HepG2 (cell line): ENCODE data around the gene MAN2A1. TPM values are rescaled to one million over a fixed set of nuclear protein-coding genes. Genes with fewer than 3 reads are reported as not detected.

Source experiments
- ATAC-seq: fragments of 200-7000 bp; cut with Tn5 transposase; 3 replicates; pipeline ENCODE4 v1.9.1; 2020; ENCODE audit warnings: mild to moderate bottlenecking, moderate library complexity
- BruUV-seq: library from RNA; stranded (reverse); fragments of 400-500 nt; replicated peaks from 2 replicates; lab custom pipeline; 2021; lab: Mats Ljungman, UMichigan
- CTCF ChIA-PET: fragments of 300-600 bp; formaldehyde crosslinking; extraction: SDS; loops from one replicate; lab custom pipeline; 2021; ENCODE audit warnings: low total read pairs, inconsistent platforms, low intra/inter-chr PET ratio; lab: Yijun Ruan, JAX
- POLR2A ChIA-PET: fragments of 350-600 bp; sonication (Branson Sonifier 250); formaldehyde crosslinking; loops from one replicate; lab custom pipeline; 2020; ENCODE audit warnings: antibody characterized with exemption, inconsistent platforms; lab: Yijun Ruan, JAX
- DNase-seq: peaks from one replicate; pipeline ENCODE4 v3.0.0-alpha.2; 2015; ENCODE audit warnings: low spot score
- FAIRE-seq: peaks from 3 replicates; lab custom pipeline; 2011; peaks lifted over from hg19 to GRCh38; lab: Jason Lieb, UNC
- H2AFZ ChIP-seq: one replicate; pipeline ENCODE4 v1.6.1; 2011; ENCODE audit warnings: low read length, inconsistent platforms
- H3K27ac ChIP-seq: fragments of 300-600 bp; 3 replicates; pipeline ENCODE4 v1.8.0; 2011; ENCODE audit warnings: mixed run types, mild to moderate bottlenecking, mixed read lengths, low read length, inconsistent platforms; ENCODE audit not compliant: insufficient read depth; ENCODE audit errors: extremely low read length
- H3K27me3 ChIP-seq, 2 experiments: fragments of 200-600 bp in 1 of 2; 2 replicates in 1 of 2; 3 replicates in 1 of 2; pipeline versions ENCODE4 v1.6.0 to v1.8.0; 2011; ENCODE audit warnings: low read length in 2 of 2, mild to moderate bottlenecking in 2 of 2, moderate library complexity in 2 of 2, inconsistent platforms in 1 of 2; ENCODE audit not compliant: insufficient read depth in 2 of 2, control insufficient read depth in 1 of 2
- H3K36me3 ChIP-seq, 2 experiments: fragments of 200-600 bp in 1 of 2; replicated peaks in 1 of 2; 2 replicates in 1 of 2; 3 replicates in 1 of 2; pipeline versions ENCODE4 v1.5.1 to v1.8.0; 2011; ENCODE audit warnings: low read length in 2 of 2, inconsistent platforms in 1 of 2; ENCODE audit not compliant: insufficient read depth in 2 of 2, control insufficient read depth in 1 of 2
- H3K4me1 ChIP-seq: 2 replicates; pipeline ENCODE4 v1.5.1; 2012; ENCODE audit warnings: low read length, inconsistent platforms; ENCODE audit not compliant: insufficient read depth
- H3K4me2 ChIP-seq: 2 replicates; pipeline ENCODE4 v1.6.0; 2011; ENCODE audit warnings: low read depth, low read length, inconsistent platforms
- H3K4me3 ChIP-seq, 3 experiments: fragments of 200-600 bp in 1 of 3; sonication (generic), shearing (Covaris generic) in 1 of 3; replicated peaks in 1 of 3; 2 replicates each; pipeline ENCODE4 v1.5.1; 2011 to 2016; ENCODE audit warnings: low read length in 3 of 3, inconsistent platforms in 2 of 3, low read depth in 2 of 3, mild to moderate bottlenecking in 2 of 3, control low read depth in 1 of 3, mixed read lengths in 1 of 3; ENCODE audit not compliant: insufficient read depth in 1 of 3
- H3K79me2 ChIP-seq: one replicate; pipeline ENCODE4 v1.6.1; 2011; ENCODE audit warnings: low read length, inconsistent platforms; ENCODE audit not compliant: insufficient read depth
- H3K9ac ChIP-seq: 2 replicates; pipeline ENCODE4 v1.6.0; 2011; ENCODE audit warnings: mild to moderate bottlenecking, low read depth, low read length, inconsistent platforms; ENCODE audit not compliant: insufficient read depth
- H3K9me3 ChIP-seq: 2 replicates; pipeline ENCODE4 v1.5.1; 2012; ENCODE audit warnings: mild to moderate bottlenecking, low read length
- H4K20me1 ChIP-seq: 2 replicates; pipeline ENCODE4 v1.6.0; 2011; ENCODE audit warnings: inconsistent platforms, mild to moderate bottlenecking, low read length, moderate library complexity; ENCODE audit not compliant: insufficient read depth
- FOSL2 ChIP-seq: sonication (generic); formaldehyde crosslinking; IDR thresholded peaks from 2 replicates; pipeline ENCODE4 v1.4.0; 2020; ENCODE audit warnings: missing genetic modification reagents
- HMG20B ChIP-seq: conservative IDR thresholded peaks from 2 replicates; pipeline ENCODE4 v1.6.1; 2016; ENCODE audit warnings: missing genetic modification reagents, missing compliant biosample characterization
- MED1 ChIP-seq: sonication (generic); formaldehyde crosslinking; IDR thresholded peaks from 2 replicates; pipeline ENCODE4 v1.4.0; 2020; ENCODE audit warnings: missing genetic modification reagents
- MED13 ChIP-seq: sonication (generic); formaldehyde crosslinking; IDR thresholded peaks from 2 replicates; pipeline ENCODE4 v1.5.0; 2020; ENCODE audit warnings: missing genetic modification reagents
- MIER3 ChIP-seq: IDR thresholded peaks from 2 replicates; pipeline ENCODE4 v1.6.1; 2016; ENCODE audit warnings: missing compliant biosample characterization, borderline replicate concordance
- NFKBIZ ChIP-seq: IDR thresholded peaks from 2 replicates; pipeline ENCODE4 v1.6.1; 2018; ENCODE audit warnings: missing genetic modification reagents, missing compliant biosample characterization
- RBM22 ChIP-seq: fragments of 200-400 bp; formaldehyde crosslinking; optimal IDR thresholded peaks from 2 replicates; pipeline ENCODE3; 2017; ENCODE audit warnings: mild to moderate bottlenecking, low read length, moderate library complexity
- SRSF9 ChIP-seq: fragments of 200-400 bp; formaldehyde crosslinking; IDR thresholded peaks from 2 replicates; pipeline ENCODE4 v1.6.1; 2018; ENCODE audit warnings: borderline replicate concordance, mild to moderate bottlenecking, low read depth, low read length; ENCODE audit not compliant: insufficient read depth, poor library complexity, severe bottlenecking
- U2AF2 ChIP-seq: fragments of 200-400 bp; formaldehyde crosslinking; IDR thresholded peaks from 2 replicates; pipeline ENCODE4 v1.6.1; 2017; ENCODE audit warnings: low read depth, mild to moderate bottlenecking, low read length
- XBP1 ChIP-seq: sonication (generic); formaldehyde crosslinking; IDR thresholded peaks from 2 replicates; pipeline ENCODE4 v1.5.0; 2020; ENCODE audit warnings: missing genetic modification reagents
- ZFX ChIP-seq: sonication (generic); formaldehyde crosslinking; IDR thresholded peaks from 2 replicates; pipeline ENCODE4 v1.4.0; 2020; ENCODE audit warnings: mild to moderate bottlenecking, low read depth, missing genetic modification reagents, moderate library complexity
- ZNF225 ChIP-seq: sonication (generic); formaldehyde crosslinking; IDR thresholded peaks from 2 replicates; pipeline ENCODE4 v1.4.0; 2020; ENCODE audit warnings: mild to moderate bottlenecking, missing genetic modification reagents
- ZNF256 ChIP-seq: sonication (generic); formaldehyde crosslinking; conservative IDR thresholded peaks from 2 replicates; pipeline ENCODE4 v1.4.0; 2020; ENCODE audit warnings: missing genetic modification reagents
- ZNF260 ChIP-seq: sonication (generic); formaldehyde crosslinking; IDR thresholded peaks from 2 replicates; pipeline ENCODE4 v1.4.0; 2020; ENCODE audit warnings: missing genetic modification reagents, low read depth, mild to moderate bottlenecking, borderline replicate concordance
- WGBS: methylation state at CpG from one replicate; pipeline ENCODE4 v1.1.6; 2017; ENCODE audit warnings: low lambda C conversion rate; 5-methylcytosine and 5-hydroxymethylcytosine counted together
- in situ Hi-C: cut with HindIII; loops from 2 replicates; pipeline ENCODE4 v1.10.0; 2017; ENCODE audit warnings: low pct_unique_long_range_greater_than_20kb; ENCODE audit not compliant: extremely low pct_ligation_motif_present
- intact Hi-C: fragments of 100-400 bp; cut with micrococcal nuclease; formaldehyde crosslinking; loops from one replicate; pipeline ENCODE4 v1.10.0; 2022; ENCODE audit not compliant: unreplicated experiment
- polyA plus RNA-seq, 8 experiments: library from polyadenylated mRNA; depleted of rRNA in 3 of 8; stranded (reverse) in 7 of 8; unstranded in 1 of 8; fragments of >200 nt; fragmentation: Illumina TruSeq in 4 of 8; extraction: Trizol in 4 of 8; gene quantifications; 2 replicates each; pipeline versions ENCODE4 v1.2.1 to v1.2.3, GENCODE V29; 2011 to 2016; ENCODE audit warnings: low read depth in 4 of 8, missing spikeins in 1 of 8, mixed read lengths in 1 of 8; ENCODE audit not compliant: insufficient read depth in 1 of 8
- total RNA-seq, 5 experiments: library from RNA; depleted of rRNA; stranded (reverse); fragments of >200 nt; fragmentation: Illumina TruSeq; extraction: Trizol; gene quantifications; 2 replicates each; pipeline ENCODE4 v1.2.3, GENCODE V29; 2016; ENCODE audit warnings: low read depth in 1 of 5
- TF ChIP-seq, protein P1 (sequence below): sonication (generic); formaldehyde crosslinking; IDR thresholded peaks from 2 replicates; pipeline ENCODE4 v1.8.0; 2022; ENCODE audit warnings: mild to moderate bottlenecking, missing genetic modification reagents, moderate library complexity
- TF ChIP-seq, protein P2 (sequence below): sonication (generic); formaldehyde crosslinking; IDR thresholded peaks from 2 replicates; pipeline ENCODE4 v1.8.0; 2022; ENCODE audit warnings: missing genetic modification reagents, mild to moderate bottlenecking, borderline replicate concordance
- TF ChIP-seq, protein P3 (sequence below), 2 experiments: sonication (generic) in 1 of 2; formaldehyde crosslinking in 1 of 2; IDR thresholded peaks; 2 replicates each; pipeline versions ENCODE4 v1.4.0 to v1.6.1; 2018 to 2020; ENCODE audit warnings: missing genetic modification reagents in 2 of 2, borderline replicate concordance in 1 of 2, low read depth in 1 of 2, mild to moderate bottlenecking in 1 of 2, missing biosample characterization in 1 of 2
- TF ChIP-seq, protein P4 (sequence below): sonication (generic); formaldehyde crosslinking; IDR thresholded peaks from 2 replicates; pipeline ENCODE4 v1.5.0; 2020; ENCODE audit warnings: missing genetic modification reagents

Gene MAN2A1
- total and polyA plus RNA-seq, 2 of the 13 experiments (the other 11 are each of a cell fraction or from before 2014, with no cell fraction given) = 56.2 to 80.5 TPM

GRCh38 chr5:109688970-109689739, 572 bp upstream of the MAN2A1 start:
- Histone ChIP-seq H3K4me1 (peaks cover 38% of the 10 kb centered on the region), H4K20me1 (peaks cover 25% of the 10 kb centered on the region), H3K27me3 (no peaks in the 10 kb centered on the region; a peak in 1 of 5 replicates), H3K4me3 (peak overlapping the region; percentile 84 to 91 (median 89)), H3K36me3 (no peaks in the 10 kb centered on the region), H3K79me2 (peaks cover 38% of the 10 kb centered on the region), H2AFZ (peak overlapping the region; percentile 77), H3K9ac (peak overlapping the region; percentile 86), H3K9me3 (no peaks in the 10 kb centered on the region), H3K4me2 (peak overlapping the region; percentile 78), H3K27ac (peak overlapping the region; percentile 90)
- intact Hi-C loops = loop anchor here (1.0 to 5.0 kb wide), 8 partner anchors 151 to 1167 kb away; no protein-coding TSS in a partner anchor
- FAIRE-seq (peak; percentile 37), DNase-seq (peak; percentile 89), ATAC-seq (peak; percentile 89)
- ChIA-PET CTCF (interaction anchor here (1.4 kb wide), 1 partner anchor 1008 kb away, joined by 5 read pairs; no protein-coding TSS in a partner anchor), POLR2A (interaction anchor here (1.0 to 2.9 kb wide), 10 partner anchors 18 to 1307 kb away, joined by 3 to 10 read pairs (median 4); partner anchors contain the start of gene PJA2)
- in situ Hi-C loops = loop anchor here (25.0 kb wide), 2 partner anchors 648 to 777 kb away; no protein-coding TSS in a partner anchor
- WGBS = 0% methylated on average over 6 of the region's 68 CpGs
- BruUV-seq = no TSS peak
- TF ChIP-seq MIER3 (CRISPR knock-in tag) (no peak; the same call in 1 of the 2 replicates), FOSL2 (CRISPR knock-in tag) (peak; percentile 16; the same call in 1 of the 2 replicates), MED13 (CRISPR knock-in tag) (no peak), XBP1 (no peak), ZNF225 (CRISPR knock-in tag) (no peak; the same call in 1 of the 2 replicates), ZNF260 (CRISPR knock-in tag) (no peak), MED1 (CRISPR knock-in tag) (peak; percentile 41; the same call in 1 of the 2 replicates), RBM22 (no peak), U2AF2 (0 out of 2 replicates have a peak, but pooled peaks have one; percentile 38), ZNF256 (no peak), ZFX (peak; percentile 90), HMG20B (CRISPR knock-in tag) (no peak; the same call in 1 of the 2 replicates), NFKBIZ (CRISPR knock-in tag) (no peak), SRSF9 (no peak)
- TF ChIP-seq, protein P1, sequence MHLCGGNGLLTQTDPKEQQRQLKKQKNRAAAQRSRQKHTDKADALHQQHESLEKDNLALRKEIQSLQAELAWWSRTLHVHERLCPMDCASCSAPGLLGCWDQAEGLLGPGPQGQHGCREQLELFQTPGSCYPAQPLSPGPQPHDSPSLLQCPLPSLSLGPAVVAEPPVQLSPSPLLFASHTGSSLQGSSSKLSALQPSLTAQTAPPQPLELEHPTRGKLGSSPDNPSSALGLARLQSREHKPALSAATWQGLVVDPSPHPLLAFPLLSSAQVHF (CRISPR knock-in tag) = no peak
- TF ChIP-seq, protein P2, sequence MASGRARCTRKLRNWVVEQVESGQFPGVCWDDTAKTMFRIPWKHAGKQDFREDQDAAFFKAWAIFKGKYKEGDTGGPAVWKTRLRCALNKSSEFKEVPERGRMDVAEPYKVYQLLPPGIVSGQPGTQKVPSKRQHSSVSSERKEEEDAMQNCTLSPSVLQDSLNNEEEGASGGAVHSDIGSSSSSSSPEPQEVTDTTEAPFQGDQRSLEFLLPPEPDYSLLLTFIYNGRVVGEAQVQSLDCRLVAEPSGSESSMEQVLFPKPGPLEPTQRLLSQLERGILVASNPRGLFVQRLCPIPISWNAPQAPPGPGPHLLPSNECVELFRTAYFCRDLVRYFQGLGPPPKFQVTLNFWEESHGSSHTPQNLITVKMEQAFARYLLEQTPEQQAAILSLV = no peak
- TF ChIP-seq, protein P3, sequence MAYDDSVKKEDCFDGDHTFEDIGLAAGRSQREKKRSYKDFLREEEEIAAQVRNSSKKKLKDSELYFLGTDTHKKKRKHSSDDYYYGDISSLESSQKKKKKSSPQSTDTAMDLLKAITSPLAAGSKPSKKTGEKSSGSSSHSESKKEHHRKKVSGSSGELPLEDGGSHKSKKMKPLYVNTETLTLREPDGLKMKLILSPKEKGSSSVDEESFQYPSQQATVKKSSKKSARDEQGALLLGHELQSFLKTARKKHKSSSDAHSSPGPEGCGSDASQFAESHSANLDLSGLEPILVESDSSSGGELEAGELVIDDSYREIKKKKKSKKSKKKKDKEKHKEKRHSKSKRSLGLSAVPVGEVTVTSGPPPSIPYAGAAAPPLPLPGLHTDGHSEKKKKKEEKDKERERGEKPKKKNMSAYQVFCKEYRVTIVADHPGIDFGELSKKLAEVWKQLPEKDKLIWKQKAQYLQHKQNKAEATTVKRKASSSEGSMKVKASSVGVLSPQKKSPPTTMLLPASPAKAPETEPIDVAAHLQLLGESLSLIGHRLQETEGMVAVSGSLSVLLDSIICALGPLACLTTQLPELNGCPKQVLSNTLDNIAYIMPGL (CRISPR knock-in tag; IDR thresholded peaks at IDR 0.05; ENCODE audit: borderline replicate concordance in 1 of 2, low read depth in 1 of 2) = peak; percentile 33 to 42; a peak in 2 of 4 replicates
- TF ChIP-seq, protein P4, sequence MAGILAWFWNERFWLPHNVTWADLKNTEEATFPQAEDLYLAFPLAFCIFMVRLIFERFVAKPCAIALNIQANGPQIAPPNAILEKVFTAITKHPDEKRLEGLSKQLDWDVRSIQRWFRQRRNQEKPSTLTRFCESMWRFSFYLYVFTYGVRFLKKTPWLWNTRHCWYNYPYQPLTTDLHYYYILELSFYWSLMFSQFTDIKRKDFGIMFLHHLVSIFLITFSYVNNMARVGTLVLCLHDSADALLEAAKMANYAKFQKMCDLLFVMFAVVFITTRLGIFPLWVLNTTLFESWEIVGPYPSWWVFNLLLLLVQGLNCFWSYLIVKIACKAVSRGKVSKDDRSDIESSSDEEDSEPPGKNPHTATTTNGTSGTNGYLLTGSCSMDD = no peak
